HG03520 (cell line): ENCODE results near the gene ZMYND8.

Experiments used
- ATAC-seq: cut with Tn5 transposase; IDR thresholded peaks from one replicate; pipeline ENCODE4 v1.9.1; 2021; ENCODE audit warnings: mild to moderate bottlenecking, moderate library complexity; ENCODE audit not compliant: unreplicated experiment

ZMYND8 gene

DNA sequence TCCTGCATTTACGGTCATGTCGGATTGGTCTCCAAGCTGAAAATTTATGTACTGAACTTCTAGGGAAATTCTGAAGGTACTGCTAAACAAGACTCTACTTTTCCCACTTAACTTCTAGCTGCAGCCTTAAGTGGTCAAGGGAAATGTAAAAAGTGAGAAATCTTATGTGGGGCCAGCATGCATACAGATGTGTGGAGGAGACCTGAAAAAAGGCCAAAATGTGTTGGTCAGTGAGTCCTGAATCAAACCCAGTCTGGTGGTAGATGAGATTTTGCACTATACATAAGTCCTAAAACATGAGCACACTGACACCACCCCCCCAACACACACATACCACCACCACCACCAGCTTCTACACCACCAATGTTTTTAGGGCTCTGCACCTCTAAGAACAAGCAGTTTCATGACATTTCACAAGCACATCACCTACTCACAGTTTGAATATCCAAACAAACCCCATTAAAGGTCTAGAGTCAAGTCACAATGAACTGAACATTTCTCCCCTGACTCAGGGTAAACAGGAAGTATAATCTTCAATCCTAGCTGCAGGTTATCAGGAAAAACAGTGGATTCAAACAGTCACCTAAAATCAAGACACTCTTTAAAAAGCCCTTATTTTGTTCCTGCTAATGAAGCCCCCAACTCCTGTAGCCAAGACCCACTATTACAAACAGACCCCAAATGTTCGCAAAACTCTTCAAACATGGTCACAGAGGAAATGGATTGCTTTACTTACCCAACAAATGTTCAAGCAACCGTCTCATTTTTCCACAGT, 1.6 kb downstream of the ZMYND8 start:
- no peak for ATAC-seq

DNA sequence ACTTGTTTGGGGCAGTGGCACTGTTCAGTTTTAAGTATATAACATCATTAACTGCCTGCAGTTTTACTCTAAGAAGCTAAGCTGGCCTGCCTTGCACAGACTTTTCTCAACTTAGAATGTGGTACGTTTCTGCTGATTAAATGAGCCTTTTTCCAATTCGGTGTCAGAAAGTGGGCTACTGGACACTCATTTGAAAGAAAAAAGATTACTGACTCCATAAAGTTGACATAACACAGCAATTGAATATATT, 2.1 kb downstream of the ZMYND8 start:
- no peak for ATAC-seq

DNA sequence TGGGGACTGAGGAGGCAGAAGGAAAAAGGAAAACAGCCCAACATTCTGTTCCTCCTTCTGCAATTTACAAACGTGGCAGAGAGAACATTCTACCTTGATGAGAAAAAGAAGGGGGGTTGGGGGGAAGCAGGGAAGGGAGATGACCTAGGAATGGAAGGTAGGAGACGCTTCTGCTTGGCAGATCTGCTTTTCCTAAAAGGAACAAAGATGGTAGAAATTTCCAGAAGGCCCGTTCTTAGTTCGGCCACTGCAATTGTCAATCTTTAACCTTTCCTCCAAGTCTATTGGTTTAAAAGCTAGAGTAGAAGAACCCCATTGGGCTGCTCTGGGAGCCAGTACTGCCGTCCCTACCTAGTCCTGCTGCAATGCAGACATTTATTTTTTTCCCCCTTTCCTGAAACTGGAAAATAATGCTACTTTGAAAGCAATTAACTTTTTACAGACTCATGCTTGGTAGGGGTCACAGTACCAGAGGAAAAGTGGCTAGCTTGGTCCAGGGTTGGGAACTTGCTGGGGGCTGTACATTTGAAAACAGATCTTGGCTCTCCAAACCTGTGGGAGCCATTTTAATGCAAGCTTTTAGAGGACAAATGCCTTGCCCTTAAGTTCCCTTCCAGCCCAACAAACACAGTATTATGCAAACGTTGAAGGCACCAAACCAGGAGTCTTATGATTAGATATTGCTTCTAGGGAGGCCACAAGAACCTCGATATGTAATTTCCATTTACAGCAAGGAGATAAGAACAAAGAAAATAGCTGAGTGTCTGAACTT, 2.6 kb downstream of the ZMYND8 start:
- ATAC-seq: no peak

DNA sequence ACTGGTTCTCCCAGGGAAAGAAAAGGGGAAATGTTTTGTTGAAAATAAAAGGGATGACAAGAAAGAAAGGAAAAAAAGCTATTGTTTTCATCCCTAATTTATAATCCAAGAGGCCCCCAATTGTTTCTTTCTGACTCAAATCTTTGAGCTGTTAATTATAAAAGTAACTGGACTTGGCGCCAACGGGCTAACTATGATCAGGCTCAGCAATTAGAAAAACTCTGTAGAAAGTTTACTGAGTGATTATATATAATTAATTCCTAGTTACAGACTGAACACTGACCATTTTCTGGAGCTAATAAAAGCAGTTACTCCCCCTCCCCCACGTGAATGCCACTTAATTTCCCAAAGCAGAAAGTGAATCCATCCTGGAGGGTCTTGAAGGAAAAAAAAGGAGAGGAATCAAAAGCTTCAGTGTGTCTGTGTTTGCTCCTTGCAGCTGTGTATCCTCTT, 3.2 kb downstream of the ZMYND8 start:
- ATAC-seq: no peak

DNA sequence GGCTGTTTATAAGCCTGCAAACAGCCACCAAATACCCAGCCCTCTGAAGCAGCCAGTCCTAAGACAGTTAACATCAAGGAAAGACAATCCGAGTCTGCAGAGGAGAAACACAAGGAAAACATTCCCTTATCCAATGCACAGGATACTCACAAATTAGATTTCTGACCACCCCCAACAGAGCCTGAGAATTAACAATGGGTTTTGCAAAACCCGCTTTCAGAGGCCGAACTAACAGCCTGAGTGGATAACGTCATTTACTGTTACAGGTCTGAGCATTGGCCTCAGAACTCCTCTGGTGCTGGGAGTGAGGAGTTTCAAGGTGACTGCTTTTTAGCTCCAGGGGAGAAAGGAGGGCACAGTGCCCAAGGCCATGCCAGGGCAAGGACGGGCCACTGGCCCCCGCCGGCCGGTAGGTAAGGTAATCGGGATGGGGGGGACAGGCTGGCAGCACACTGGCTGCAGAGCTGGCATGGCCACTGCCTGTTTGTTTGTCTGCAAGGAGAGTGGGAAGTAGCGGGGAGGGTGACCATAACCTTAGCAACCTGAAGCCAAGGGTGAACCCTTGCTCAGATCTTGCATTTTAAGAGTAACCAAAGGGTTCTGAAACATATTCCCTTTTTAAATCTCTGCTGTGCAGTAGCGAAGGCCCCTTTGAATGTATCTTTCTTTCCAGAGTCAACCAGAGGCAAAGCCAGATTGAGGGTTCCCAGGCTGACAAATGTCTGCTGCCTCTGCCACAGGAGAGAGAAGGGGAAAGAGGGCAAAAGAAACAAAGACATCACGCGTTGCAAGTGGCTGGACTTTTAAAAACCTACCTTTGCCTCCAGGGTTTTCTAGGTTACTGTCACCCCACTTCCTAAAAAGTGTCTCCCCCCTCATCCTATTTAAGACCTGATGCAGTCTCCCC, 3.9 kb downstream of the ZMYND8 start:
- no peak for ATAC-seq

DNA sequence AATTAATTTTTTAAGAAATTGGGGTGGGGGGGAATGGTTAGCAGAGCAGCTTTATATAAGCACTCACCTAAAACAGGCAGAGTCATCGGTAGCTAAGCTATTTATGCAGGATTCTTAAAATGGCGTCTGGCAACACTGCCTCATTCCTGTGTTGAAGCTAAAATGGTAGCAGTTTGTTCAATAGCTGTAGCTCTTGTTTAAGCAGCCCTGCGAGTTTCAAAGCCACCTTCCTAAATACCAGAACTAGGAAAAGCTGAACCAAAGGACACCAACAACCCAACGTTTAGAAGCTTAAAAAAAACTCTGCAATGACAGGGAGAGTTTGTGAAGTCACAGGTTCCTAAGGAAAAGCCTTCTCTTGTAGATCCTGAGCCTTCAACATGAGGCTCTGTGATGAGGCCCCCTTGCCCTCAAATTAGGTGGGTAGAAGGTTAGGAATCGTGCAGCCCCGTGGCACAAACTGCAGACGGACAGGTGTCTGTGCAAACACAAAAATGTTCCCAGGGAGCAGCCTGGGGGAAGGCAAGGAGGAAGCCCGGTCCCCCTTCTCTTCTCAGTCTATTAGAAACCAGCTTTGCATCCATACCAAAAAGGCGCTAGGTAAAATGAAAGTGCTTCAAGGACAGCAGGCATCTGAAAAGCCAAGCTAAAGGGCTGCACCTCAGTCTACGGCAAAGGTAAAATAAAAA, 4.7 kb downstream of the ZMYND8 start:
- ATAC-seq: no peak

DNA sequence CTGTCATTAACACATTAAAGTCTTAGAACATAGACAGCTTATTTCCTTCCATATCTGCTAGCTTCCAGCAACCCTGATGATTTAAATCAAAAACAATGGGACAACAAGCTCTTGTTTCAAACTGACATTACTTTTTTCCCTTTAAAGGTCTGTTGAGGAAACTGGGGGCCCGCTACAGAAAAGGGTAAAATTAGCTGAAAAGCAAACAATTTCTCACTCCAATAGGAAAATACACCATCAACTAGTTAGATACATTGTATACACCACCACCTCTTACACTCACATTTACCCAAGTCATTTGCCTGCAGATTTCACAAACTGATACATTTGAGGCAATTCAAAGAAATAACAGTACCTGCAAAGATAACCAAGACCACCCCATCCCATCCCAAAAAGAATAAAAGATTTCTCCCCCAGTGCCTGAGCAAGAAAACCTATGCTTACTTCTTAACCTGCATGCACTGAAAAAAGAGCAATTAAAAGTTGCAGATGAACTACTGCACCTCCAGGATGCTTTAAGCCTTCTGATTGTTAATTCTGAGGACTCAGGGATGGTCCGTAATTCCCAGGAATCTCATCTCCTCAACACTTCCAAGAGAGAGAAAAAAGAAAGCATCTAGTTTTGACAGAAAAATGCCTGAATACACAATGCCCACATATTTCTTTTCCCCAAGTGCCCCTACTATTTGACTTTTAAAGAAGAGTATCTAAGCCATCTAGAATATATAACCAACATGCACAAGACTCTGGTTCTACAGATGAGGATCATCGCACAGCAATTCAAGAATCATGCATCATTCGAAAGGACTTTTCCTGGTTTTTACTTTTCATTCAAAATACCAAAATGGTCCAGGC, 5.6 kb downstream of the ZMYND8 start:
- ATAC-seq: no peak

DNA sequence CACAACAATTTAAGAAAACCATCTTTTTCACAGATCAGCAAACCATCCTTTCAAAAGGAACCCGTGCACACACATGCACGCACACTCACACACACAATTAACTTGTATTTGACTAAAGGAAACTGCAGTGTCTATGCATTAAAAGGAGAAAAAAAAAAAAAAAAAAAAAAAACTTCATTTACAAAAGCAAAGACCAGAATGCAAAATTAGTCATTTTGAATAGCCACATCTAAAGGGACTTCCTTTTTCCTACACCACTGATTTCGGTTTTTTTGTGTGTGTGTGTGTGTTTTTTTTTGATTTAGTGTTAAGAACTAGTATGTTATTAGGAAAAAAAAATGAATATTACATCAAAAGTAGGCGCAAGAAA, 6.3 kb downstream of the ZMYND8 start:
- ATAC-seq: no peak

DNA sequence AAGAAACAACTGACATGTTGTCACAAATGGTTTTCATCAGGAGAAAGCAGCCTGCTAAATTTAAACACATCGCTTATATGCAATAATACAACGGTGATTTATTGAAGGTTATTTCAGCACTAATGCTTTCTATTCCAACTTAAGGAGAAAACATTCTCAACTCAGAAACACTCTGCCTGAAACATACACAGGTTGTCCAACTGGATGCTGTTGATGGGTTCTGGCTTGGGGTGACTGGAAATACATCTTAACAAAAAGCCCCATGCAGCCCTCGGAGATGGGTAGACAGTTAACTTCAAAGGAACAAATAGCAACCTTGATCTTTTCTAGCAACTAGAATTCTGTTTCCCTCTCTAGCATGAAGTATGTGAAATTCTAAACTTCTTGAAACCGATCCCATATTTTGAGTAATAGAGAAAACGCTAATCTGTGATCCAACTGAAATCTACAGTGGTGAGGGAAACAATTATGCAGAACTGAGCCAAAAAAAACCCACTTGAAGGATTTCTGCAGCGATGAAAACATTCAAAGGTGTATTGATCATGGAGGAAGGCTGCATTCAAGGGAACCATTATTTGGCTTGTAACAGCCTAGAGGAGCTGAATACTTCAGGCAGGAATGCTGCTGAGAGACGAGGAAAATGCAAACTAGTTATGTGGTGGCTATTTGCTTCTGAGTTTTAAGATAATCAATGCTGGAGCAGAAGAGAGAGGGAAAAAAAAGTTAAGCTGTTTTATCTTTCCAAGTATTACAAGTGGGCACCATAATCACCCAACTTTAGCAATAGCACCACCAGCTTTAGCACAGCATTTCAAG, 6.9 kb downstream of the ZMYND8 start:
- no peak for ATAC-seq

DNA sequence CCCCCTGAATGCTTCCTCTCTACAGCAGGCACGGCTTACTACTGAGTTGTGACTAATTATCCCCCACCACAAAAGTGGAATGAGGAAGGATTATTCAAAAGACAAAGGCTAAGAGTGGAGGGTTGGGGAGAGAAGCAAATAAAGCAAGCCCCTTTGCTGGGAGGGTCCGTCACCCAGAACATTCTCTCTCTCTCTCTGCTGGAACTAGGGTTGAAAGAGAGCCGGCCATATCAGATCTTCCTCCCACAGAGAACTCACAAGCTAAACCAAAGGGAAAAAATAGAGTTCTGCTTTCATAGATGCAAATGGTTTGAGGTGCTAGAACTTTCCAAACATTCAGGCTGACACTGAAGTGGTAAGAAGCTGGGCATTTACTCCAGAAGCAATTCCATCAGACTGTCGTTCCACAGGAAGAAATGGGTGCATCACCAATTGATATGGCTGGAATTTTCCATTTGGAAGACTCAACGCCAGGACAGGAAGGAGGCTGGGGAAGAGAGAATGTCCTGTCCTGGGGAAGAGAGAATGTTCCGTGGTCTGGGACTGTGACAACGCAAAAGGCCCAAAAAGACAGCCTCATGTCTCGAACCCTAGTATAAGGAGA, 7.9 kb downstream of the ZMYND8 start:
- no peak for ATAC-seq

DNA sequence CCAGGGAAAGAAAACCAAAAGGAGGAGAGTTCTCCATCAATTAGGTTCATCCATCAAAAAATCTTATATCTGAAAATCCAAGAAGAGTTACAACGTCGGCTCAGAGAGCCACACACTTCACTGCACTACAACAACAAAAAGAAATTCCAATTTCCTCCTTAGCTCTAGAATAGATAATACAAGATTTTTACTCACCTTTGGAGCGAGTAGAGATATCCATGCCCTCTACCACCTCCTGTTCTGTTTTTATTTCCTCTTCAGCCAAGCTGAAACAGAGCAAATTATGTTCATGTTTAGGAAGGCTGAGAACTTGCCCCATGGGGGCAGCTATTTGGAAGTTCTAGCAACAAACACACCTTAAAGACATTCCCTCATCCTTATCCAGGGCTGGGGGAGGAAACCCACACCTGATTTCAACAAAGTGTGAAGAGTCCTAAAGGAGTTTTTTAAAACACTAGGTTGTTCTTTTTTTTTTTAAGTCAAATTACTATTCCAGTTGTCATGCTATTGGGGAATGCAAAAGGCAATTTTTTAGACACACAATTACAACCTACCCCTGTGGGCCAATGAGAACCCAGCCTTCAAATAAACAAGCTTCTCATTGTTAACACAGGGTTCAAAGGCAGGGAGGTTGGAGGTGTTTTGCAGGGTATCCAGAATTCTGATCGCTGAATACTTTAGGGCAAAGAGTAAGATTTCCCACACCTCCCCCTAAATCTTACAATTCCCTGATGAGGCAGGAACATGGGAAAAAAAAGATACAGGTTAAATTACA, 8.7 kb downstream of the ZMYND8 start:
- no peak for ATAC-seq

DNA sequence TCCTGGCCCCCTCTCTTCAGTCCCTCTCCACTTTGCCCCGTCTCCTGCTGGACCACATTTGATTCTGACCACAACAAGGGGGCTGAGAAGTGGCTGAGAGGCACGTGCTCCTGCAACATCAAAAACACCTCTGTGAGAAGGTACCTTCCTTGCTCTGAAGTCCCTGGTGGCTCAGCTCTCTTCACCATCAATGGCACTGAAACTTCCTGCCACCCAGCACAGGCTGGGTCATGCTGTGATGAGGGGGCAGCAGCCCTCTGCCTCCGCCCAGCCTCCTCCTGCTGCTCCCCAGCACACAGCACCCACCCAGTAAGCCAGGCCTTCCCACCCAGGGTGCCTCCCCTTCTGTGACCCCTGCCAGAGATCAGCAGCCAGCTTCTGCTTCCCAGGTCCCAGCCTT, 10.3 kb downstream of the ZMYND8 start:
- ATAC-seq: no peak

DNA sequence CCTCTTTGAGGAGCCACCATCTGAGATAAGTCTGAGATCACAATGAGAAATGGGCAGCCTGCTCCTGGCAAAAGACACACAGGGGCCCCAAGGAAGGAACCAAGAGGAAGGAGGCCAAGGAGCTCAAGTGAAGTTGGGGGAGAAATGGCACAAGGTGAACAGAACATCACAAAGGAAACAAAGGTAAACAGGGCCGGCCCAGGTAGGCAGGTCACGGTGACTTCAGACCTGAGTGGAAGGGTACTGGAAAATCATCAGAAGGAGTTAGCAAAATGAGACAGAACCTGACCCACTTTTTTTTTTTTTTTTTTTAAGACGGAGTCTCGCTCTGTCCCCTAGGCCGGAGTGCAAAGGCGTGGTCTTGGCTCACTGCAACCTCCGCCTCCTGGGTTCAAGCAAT, 11.3 kb downstream of the ZMYND8 start:
- no peak for ATAC-seq

DNA sequence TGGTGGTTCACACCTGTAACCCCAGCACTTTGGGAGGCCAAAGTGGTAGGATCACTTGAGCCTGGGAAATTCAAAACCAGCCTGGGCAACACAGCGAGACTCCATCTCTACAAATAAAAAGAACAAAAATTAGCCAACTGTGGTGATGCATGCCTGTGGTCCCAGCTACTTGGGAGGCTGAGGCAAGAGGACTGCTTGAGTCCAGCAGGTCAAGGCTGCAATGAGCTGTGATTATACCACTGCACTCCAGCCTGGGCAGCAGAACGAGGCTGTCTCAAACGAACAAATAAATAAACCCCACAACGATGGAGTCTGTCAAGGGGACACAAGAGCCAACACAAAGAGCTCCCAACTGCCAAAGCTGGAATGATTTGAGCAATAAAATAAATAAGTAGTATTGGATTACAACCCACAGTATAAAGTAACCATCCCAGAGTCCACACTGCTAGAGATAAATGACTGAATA, 13.5 kb downstream of the ZMYND8 start:
- no peak for ATAC-seq

DNA sequence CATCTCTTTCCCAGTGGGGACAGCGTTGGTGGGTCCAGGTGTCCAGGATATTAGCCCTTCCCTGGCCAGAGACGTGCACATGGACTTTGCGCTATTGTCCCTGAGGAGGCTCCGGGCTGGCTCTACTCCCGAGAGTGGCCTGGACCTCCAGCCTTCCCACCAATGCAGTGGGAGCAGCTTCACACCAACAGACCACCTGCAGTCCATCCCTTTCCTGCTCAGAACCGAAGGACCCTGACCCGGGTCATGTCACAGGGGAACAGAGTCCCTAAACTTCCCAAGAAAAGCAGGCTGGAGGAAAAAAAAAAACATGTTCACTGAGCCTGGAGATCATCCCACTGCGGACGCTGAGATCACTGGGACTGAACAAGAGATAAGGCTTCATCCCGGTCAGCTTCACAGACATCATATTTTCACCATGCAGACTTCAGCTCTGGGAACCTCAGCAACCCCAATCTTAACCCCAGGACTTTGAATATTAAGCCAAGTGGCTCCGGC, 18.3 kb downstream of the ZMYND8 start:
- ATAC-seq: no peak

DNA sequence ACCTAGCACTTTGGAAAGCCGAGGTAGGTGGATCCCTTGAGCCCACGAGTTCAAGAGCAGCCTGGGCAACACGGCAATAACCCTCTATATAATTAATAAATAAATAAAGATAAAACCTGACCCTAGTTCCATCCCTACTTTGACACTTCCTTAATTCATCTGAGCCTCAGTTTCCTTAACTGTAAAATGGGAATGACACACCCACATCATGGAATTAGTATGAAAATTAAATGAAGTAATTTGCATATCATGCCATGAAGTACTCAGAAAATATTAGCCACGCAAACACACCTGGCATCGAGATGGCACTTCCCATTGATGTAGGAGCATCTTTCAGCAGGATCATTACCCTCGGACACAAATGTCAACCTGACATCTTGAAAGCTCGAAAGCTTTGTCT, 19.1 kb downstream of the ZMYND8 start:
- no peak for ATAC-seq

DNA sequence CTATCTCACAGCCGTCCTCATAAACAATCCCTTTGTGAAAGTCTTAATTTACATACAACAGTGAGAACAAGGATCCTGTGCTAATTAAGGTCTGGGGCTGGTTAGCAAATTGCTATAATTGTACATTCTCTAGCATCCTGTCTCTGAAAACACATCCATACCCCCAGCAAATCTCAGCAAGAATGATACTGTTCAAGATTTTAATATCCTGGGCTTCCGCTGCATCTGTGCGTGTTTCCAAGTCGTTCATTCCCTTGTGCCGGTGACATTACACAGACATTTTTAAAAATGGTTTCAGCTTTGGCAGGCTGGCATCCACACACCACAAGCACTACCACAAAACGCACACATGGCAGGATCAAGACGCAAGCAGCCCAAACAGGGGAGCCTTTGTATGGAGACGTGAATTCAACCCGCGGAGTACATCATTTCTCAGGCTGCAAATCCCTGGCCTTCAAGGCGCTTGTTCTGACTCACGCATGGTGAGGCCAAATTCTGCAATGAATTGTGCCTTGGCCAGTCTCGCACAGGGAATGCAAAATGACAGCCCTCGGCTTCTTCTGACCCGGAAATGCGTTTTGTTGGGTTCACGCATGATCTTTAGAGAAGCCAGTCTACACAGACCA, 20.3 kb downstream of the ZMYND8 start:
- no peak for ATAC-seq
